ENCODE results near the gene CSMD2.

CSMD2 gene

DNA sequence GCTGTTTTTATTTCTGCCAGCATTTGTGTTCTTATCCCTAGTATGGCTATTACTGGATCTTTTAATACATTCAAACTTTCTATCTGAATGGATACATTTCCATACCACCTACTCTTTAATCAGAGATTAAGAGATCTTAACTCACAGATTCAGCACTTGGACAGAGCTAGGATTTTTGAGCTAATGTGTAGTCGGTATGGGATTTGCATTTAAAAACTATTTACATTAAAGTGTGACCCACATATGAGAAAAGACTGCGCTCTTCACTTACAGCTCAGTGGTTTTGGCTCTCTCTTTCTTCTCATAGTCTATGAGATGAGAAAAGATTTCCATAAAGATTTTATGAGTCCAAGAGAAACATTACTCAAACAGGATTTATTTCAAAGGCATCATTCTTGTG, 284.7 kb downstream of the CSMD2 start:
- H3K4me2 ChIP-seq (ENCODE audit: low read depth, low read length), result no peak overlapping the region
- no peaks in the 10 kb centered on the region for H3K4me1 ChIP-seq (ENCODE audit: low read length)
- H3K9me3 ChIP-seq (replicated peaks; ENCODE audit: insufficient read depth, low read length), result no peaks in the 10 kb centered on the region
- no peak overlapping the region for H3K4me3 ChIP-seq (ENCODE audit: low read length)
- H3K36me3 ChIP-seq (replicated peaks; ENCODE audit: insufficient read depth, low read length), result no peaks in the 10 kb centered on the region
- no peaks in the 10 kb centered on the region for H3K79me2 ChIP-seq (ENCODE audit: low read length)
- H3K27me3 ChIP-seq (replicated peaks; ENCODE audit: insufficient read depth, low read length), result peaks cover 43% of the 10 kb centered on the region
- H3K9me2 ChIP-seq (replicated peaks; ENCODE audit: insufficient read depth, low read length), result no peaks in the 10 kb centered on the region
- no peak overlapping the region for H3K9ac ChIP-seq (ENCODE audit: low read length)
- DNase-seq, result no peak
- no peaks in the 10 kb centered on the region for H3F3A ChIP-seq (ENCODE audit: insufficient read depth, low read length)
- TF ChIP-seq EZH2phosphoT487 (IDR thresholded peaks at IDR 0.05; ENCODE audit: low read length) (no peak), EZH2 (optimal IDR thresholded peaks at IDR 0.05; ENCODE audit: low read depth, low read length) (no peak)
- TF ChIP-seq, protein P1, sequence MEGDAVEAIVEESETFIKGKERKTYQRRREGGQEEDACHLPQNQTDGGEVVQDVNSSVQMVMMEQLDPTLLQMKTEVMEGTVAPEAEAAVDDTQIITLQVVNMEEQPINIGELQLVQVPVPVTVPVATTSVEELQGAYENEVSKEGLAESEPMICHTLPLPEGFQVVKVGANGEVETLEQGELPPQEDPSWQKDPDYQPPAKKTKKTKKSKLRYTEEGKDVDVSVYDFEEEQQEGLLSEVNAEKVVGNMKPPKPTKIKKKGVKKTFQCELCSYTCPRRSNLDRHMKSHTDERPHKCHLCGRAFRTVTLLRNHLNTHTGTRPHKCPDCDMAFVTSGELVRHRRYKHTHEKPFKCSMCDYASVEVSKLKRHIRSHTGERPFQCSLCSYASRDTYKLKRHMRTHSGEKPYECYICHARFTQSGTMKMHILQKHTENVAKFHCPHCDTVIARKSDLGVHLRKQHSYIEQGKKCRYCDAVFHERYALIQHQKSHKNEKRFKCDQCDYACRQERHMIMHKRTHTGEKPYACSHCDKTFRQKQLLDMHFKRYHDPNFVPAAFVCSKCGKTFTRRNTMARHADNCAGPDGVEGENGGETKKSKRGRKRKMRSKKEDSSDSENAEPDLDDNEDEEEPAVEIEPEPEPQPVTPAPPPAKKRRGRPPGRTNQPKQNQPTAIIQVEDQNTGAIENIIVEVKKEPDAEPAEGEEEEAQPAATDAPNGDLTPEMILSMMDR (IDR thresholded peaks at IDR 0.05; ENCODE audit: low read length), result no peak
- H2AFZ ChIP-seq (ENCODE audit: low read length), result no peak overlapping the region
- H4K20me1 ChIP-seq (ENCODE audit: insufficient read depth, low read length), result no peaks in the 10 kb centered on the region
- no peak overlapping the region for H3K27ac ChIP-seq (ENCODE audit: low read length)

DNA sequence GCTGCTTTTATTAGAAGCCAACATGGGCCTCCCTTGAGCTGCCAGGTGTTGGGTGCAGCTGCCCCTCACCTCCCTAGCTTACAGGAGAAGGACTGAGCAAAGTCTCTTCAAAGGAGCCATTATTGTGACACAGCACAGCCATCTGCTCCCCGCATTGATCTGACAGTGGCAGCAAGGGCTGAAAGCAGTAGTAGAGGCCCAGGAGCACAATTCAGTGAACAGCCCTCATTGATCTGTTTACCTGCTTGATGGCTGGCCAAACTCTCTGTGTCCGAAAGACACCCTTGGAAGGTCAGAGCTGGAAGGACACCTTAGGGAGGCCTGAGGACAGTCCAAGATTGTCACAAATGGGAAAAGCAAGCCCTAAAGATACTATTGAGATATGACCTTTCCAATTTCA, 286.6 kb downstream of the CSMD2 start:
- no peak overlapping the region for H3K27ac ChIP-seq (ENCODE audit: low read length)

DNA sequence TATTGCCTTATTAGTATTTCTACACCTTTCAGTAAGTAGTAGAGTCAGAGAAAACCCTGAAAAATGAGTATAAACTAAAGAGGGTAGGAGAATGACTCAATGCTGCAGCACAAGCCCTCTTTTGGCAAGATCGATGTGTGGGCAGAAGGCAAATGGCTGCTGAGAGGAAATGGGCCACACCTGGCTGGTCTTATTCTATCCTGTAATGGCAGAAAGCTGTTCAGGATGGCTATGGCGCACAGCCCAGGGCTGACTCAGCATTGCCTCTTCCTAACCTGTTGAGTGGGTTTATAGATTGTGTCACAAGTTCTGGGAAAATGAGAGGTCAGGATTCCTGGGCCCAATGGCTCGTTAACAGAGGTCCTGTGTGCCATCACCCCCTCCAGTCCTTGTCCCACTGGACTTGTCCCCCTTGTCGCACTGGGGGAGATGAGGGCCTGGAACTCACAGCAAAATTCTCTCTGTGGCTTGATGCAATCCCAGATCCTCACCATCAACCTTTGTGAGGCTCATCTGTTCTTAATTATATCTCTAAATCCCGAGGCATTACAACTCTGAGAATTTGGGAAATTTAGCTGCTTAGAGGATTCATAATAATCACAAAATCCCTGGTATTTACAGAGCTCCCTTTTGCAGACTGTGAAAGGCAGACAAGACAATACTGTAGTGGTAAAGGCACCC, 287.9 kb downstream of the CSMD2 start:
- no peaks in the 10 kb centered on the region for H3K79me2 ChIP-seq (ENCODE audit: low read length)
- no peak overlapping the region for H3K4me2 ChIP-seq (ENCODE audit: low read depth, low read length)
- no peak overlapping the region for H3K27ac ChIP-seq (ENCODE audit: low read length)
- H3K4me3 ChIP-seq (ENCODE audit: low read length), result no peak overlapping the region
- H3F3A ChIP-seq (ENCODE audit: insufficient read depth, low read length), result no peaks in the 10 kb centered on the region
- TF ChIP-seq EZH2 (optimal IDR thresholded peaks at IDR 0.05; ENCODE audit: low read depth, low read length) (no peak), EZH2phosphoT487 (IDR thresholded peaks at IDR 0.05; ENCODE audit: low read length) (no peak)
- TF ChIP-seq, protein P1 (IDR thresholded peaks at IDR 0.05; ENCODE audit: low read length), result no peak
- no peaks in the 10 kb centered on the region for H3K9me2 ChIP-seq (replicated peaks; ENCODE audit: insufficient read depth, low read length)
- no peak for DNase-seq
- peaks cover 61% of the 10 kb centered on the region for H3K27me3 ChIP-seq (replicated peaks; ENCODE audit: insufficient read depth, low read length)
- no peak overlapping the region for H2AFZ ChIP-seq (ENCODE audit: low read length)
- no peaks in the 10 kb centered on the region for H3K9me3 ChIP-seq (replicated peaks; ENCODE audit: insufficient read depth, low read length)
- no peaks in the 10 kb centered on the region for H3K4me1 ChIP-seq (ENCODE audit: low read length)
- no peak overlapping the region for H3K9ac ChIP-seq (ENCODE audit: low read length)
- H3K36me3 ChIP-seq (replicated peaks; ENCODE audit: insufficient read depth, low read length), result no peaks in the 10 kb centered on the region
- no peaks in the 10 kb centered on the region for H4K20me1 ChIP-seq (ENCODE audit: insufficient read depth, low read length)

More for the DNA sequence above, 286.6 kb downstream of the CSMD2 start:
- no peak for DNase-seq
- Histone ChIP-seq H3K9me2 (replicated peaks; ENCODE audit: insufficient read depth, low read length) (no peaks in the 10 kb centered on the region), H3K4me2 (ENCODE audit: low read depth, low read length) (no peak overlapping the region), H3K79me2 (ENCODE audit: low read length) (no peaks in the 10 kb centered on the region), H3K9ac (ENCODE audit: low read length) (no peak overlapping the region), H3K4me1 (ENCODE audit: low read length) (no peaks in the 10 kb centered on the region), H3K9me3 (replicated peaks; ENCODE audit: insufficient read depth, low read length) (no peaks in the 10 kb centered on the region), H3K36me3 (replicated peaks; ENCODE audit: insufficient read depth, low read length) (no peaks in the 10 kb centered on the region), H3K4me3 (ENCODE audit: low read length) (no peak overlapping the region), H3F3A (ENCODE audit: insufficient read depth, low read length) (no peaks in the 10 kb centered on the region), H3K27me3 (replicated peaks; ENCODE audit: insufficient read depth, low read length) (peaks cover 60% of the 10 kb centered on the region), H4K20me1 (ENCODE audit: insufficient read depth, low read length) (no peaks in the 10 kb centered on the region), H2AFZ (ENCODE audit: low read length) (no peak overlapping the region)
- TF ChIP-seq EZH2 (optimal IDR thresholded peaks at IDR 0.05; ENCODE audit: low read depth, low read length) (no peak), EZH2phosphoT487 (IDR thresholded peaks at IDR 0.05; ENCODE audit: low read length) (no peak)
- TF ChIP-seq, protein P1 (IDR thresholded peaks at IDR 0.05; ENCODE audit: low read length), result no peak

Measured in MM.1S (cell line).